HCT116 (cell line): ENCODE measurements around the gene DENND4C.

Experiments
- CEBPB ChIP-seq: IDR thresholded peaks from 2 replicates; pipeline ENCODE4 v1.6.1; 2012; ENCODE audit warnings: low read depth
- EZH2 ChIP-seq: fragments of 200-600 bp; sonication (generic); IDR thresholded peaks from 2 replicates; pipeline ENCODE4 v1.6.1; 2017; ENCODE audit warnings: antibody characterized with exemption, mixed run types
- EZH2phosphoT487 ChIP-seq: fragments of 200-600 bp; IDR thresholded peaks from 2 replicates; pipeline ENCODE4 v1.6.1; 2018; ENCODE audit warnings: antibody characterized with exemption, borderline replicate concordance
- JUND ChIP-seq: IDR thresholded peaks from 2 replicates; pipeline ENCODE4 v1.6.1; 2012
- MAX ChIP-seq: IDR thresholded peaks from 2 replicates; pipeline ENCODE4 v1.6.1; 2012
- POLR2A ChIP-seq: IDR thresholded peaks from 2 replicates; pipeline ENCODE4 v1.7.0; 2011; ENCODE audit warnings: borderline replicate concordance; ENCODE audit not compliant: insufficient read depth, insufficient read length; ENCODE audit errors: extremely low read depth
- POLR2AphosphoS5 ChIP-seq: IDR thresholded peaks from 2 replicates; pipeline ENCODE4 v1.6.1; 2011; ENCODE audit warnings: mild to moderate bottlenecking, low read depth, low read length, moderate library complexity
- RAD21 ChIP-seq: IDR thresholded peaks from 2 replicates; pipeline ENCODE4 v1.6.1; 2012; ENCODE audit warnings: low read depth, mild to moderate bottlenecking
- SIN3A ChIP-seq: IDR thresholded peaks from 2 replicates; pipeline ENCODE4 v1.6.1; 2012; ENCODE audit warnings: low read depth
- SP1 ChIP-seq: IDR thresholded peaks from 2 replicates; pipeline ENCODE4 v1.6.1; 2012; ENCODE audit warnings: low read depth
- YY1 ChIP-seq: IDR thresholded peaks from 2 replicates; pipeline ENCODE4 v1.6.1; 2011; ENCODE audit warnings: low read length, low read depth, moderate library complexity, mild to moderate bottlenecking; ENCODE audit not compliant: insufficient replicate concordance; ENCODE audit errors: extremely low read depth
- TF ChIP-seq, protein P1 (sequence below), 3 experiments: fragments of 200-600 bp in 1 of 3; sonication (generic) in 1 of 3; IDR thresholded peaks in 2 of 3; conservative IDR thresholded peaks in 1 of 3; 2 replicates each; pipeline ENCODE4 v1.5.1; 2012 to 2017; ENCODE audit warnings: low read depth in 2 of 3, low read length in 2 of 3, antibody characterized with exemption in 1 of 3, borderline replicate concordance in 1 of 3, control low read depth in 1 of 3, mild to moderate bottlenecking in 1 of 3, mixed read lengths in 1 of 3, mixed run types in 1 of 3, moderate library complexity in 1 of 3; ENCODE audit not compliant: insufficient read depth in 1 of 3
- TF ChIP-seq, protein P2 (sequence below): IDR thresholded peaks from 2 replicates; pipeline ENCODE4 v1.6.1; 2011; ENCODE audit warnings: mild to moderate bottlenecking, low read length, moderate library complexity; ENCODE audit not compliant: insufficient replicate concordance; ENCODE audit errors: extremely low read depth

DNA sequence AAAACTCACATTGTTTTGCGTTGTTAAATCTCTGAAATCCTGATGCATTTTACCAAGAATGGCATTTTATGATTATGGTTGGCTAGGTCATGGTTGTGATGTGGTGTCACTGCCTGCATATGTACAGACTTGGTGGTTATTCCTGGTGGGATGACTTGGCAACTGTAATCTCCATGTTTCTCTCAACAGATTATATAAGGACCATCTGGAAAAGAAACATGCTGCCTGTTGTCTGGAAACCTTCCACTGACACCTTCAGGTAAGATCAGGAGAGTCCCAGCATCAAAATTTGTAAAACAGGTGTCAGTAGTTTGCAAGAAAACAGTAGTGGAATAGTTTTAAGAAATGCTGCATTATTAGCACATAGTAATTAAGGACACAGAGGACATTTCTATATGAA, 175.3 kb downstream of the DENND4C start:
- TF ChIP-seq YY1 (no peak), EZH2 (no peak), POLR2AphosphoS5 (no peak), CEBPB (no peak), MAX (no peak), POLR2A (no peak), SIN3A (no peak), JUND (no peak), EZH2phosphoT487 (no peak), SP1 (no peak), RAD21 (peak; percentile 22; the same call in 1 of the 2 replicates)
- TF ChIP-seq, protein P1, sequence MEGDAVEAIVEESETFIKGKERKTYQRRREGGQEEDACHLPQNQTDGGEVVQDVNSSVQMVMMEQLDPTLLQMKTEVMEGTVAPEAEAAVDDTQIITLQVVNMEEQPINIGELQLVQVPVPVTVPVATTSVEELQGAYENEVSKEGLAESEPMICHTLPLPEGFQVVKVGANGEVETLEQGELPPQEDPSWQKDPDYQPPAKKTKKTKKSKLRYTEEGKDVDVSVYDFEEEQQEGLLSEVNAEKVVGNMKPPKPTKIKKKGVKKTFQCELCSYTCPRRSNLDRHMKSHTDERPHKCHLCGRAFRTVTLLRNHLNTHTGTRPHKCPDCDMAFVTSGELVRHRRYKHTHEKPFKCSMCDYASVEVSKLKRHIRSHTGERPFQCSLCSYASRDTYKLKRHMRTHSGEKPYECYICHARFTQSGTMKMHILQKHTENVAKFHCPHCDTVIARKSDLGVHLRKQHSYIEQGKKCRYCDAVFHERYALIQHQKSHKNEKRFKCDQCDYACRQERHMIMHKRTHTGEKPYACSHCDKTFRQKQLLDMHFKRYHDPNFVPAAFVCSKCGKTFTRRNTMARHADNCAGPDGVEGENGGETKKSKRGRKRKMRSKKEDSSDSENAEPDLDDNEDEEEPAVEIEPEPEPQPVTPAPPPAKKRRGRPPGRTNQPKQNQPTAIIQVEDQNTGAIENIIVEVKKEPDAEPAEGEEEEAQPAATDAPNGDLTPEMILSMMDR (IDR thresholded peaks at IDR 0.05 in 2 of 3, conservative IDR thresholded peaks at IDR 0.05 in 1 of 3; ENCODE audit: borderline replicate concordance in 1 of 3, insufficient read depth in 1 of 3, low read depth in 2 of 3, low read length in 2 of 3), result no peak
- TF ChIP-seq, protein P2, sequence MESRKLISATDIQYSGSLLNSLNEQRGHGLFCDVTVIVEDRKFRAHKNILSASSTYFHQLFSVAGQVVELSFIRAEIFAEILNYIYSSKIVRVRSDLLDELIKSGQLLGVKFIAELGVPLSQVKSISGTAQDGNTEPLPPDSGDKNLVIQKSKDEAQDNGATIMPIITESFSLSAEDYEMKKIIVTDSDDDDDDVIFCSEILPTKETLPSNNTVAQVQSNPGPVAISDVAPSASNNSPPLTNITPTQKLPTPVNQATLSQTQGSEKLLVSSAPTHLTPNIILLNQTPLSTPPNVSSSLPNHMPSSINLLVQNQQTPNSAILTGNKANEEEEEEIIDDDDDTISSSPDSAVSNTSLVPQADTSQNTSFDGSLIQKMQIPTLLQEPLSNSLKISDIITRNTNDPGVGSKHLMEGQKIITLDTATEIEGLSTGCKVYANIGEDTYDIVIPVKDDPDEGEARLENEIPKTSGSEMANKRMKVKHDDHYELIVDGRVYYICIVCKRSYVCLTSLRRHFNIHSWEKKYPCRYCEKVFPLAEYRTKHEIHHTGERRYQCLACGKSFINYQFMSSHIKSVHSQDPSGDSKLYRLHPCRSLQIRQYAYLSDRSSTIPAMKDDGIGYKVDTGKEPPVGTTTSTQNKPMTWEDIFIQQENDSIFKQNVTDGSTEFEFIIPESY, result no peak
